IMR-90 (cell line): ENCODE data around the gene C17orf78. TPM values are rescaled to one million over a fixed set of nuclear protein-coding genes. Genes with fewer than 3 reads are reported as not detected.
A peak's percentile ranks its signal among the peaks of the same experiment; 100 is the strongest.

Source experiments
- ATAC-seq: fragments of 200-7000 bp; cut with Tn5 transposase; 2 replicates; pipeline ENCODE4 v1.9.1; 2020; ENCODE audit warnings: low read depth, mild to moderate bottlenecking, moderate library complexity
- BruUV-seq: library from RNA; stranded (reverse); fragments of 400-500 nt; replicated peaks from 2 replicates; lab custom pipeline; 2021; lab: Mats Ljungman, UMichigan
- CTCF ChIA-PET: fragments of 300-600 bp; formaldehyde crosslinking; extraction: SDS; loops from one replicate; lab custom pipeline; 2021; ENCODE audit warnings: antibody characterized with exemption; lab: Yijun Ruan, JAX
- POLR2A ChIA-PET: fragments of 300-600 bp; sonication (Branson Sonifier 250); formaldehyde crosslinking; loops from one replicate; lab custom pipeline; 2022; ENCODE audit warnings: antibody characterized with exemption; ENCODE audit not compliant: unreplicated experiment; lab: Charles Lee
- DNase-seq: peaks from one replicate; pipeline ENCODE4 v3.0.0; 2013
- H2AFZ ChIP-seq: replicated peaks from 2 replicates; pipeline ENCODE3; 2013; ENCODE audit warnings: low read length, mild to moderate bottlenecking; ENCODE audit not compliant: poor library complexity
- H2AK5ac ChIP-seq: 2 replicates; pipeline ENCODE4 v1.6.1; 2013; ENCODE audit warnings: low read depth, low read length, inconsistent platforms
- H2AK9ac ChIP-seq: replicated peaks from 2 replicates; pipeline ENCODE3; 2013; ENCODE audit warnings: mild to moderate bottlenecking, low read depth, low read length, moderate library complexity; ENCODE audit not compliant: poor library complexity
- H2BK120ac ChIP-seq: 2 replicates; pipeline ENCODE4 v1.6.1; 2013; ENCODE audit warnings: low read depth, low read length, inconsistent platforms
- H2BK15ac ChIP-seq: 3 replicates; pipeline ENCODE4 v1.6.1; 2013; ENCODE audit warnings: low read depth, low read length, inconsistent platforms
- H2BK20ac ChIP-seq: 2 replicates; pipeline ENCODE4 v1.6.1; 2013; ENCODE audit warnings: low read depth, mild to moderate bottlenecking, inconsistent platforms, low read length, moderate library complexity
- H2BK5ac ChIP-seq: 2 replicates; pipeline ENCODE4 v1.6.1; 2013; ENCODE audit warnings: mild to moderate bottlenecking, low read depth, low read length, inconsistent platforms; ENCODE audit not compliant: poor library complexity, severe bottlenecking
- H3K14ac ChIP-seq: replicated peaks from 2 replicates; pipeline ENCODE4 v1.6.1; 2013; ENCODE audit warnings: low read depth, low read length, inconsistent platforms
- H3K18ac ChIP-seq: 2 replicates; pipeline ENCODE4 v1.6.1; 2013; ENCODE audit warnings: low read depth, low read length, control low read depth
- H3K23ac ChIP-seq: 2 replicates; pipeline ENCODE4 v1.6.1; 2013; ENCODE audit warnings: low read depth, low read length, inconsistent platforms
- H3K27ac ChIP-seq: 2 replicates; pipeline ENCODE4 v1.5.1; 2013; ENCODE audit warnings: mild to moderate bottlenecking, control low read depth, low read length; ENCODE audit not compliant: insufficient read depth
- H3K27me3 ChIP-seq: 2 replicates; pipeline ENCODE4 v1.6.1; 2013; ENCODE audit warnings: low read length; ENCODE audit not compliant: control insufficient read depth, insufficient read depth
- H3K36me3 ChIP-seq: 2 replicates; pipeline ENCODE4 v1.6.1; 2013; ENCODE audit warnings: low read length, mixed read lengths; ENCODE audit not compliant: control insufficient read depth, insufficient read depth
- H3K4ac ChIP-seq: 2 replicates; pipeline ENCODE4 v1.6.1; 2013; ENCODE audit warnings: low read depth, low read length, inconsistent platforms
- H3K4me1 ChIP-seq: 2 replicates; pipeline ENCODE4 v1.6.1; 2013; ENCODE audit warnings: low read length, mixed read lengths; ENCODE audit not compliant: control insufficient read depth, insufficient read depth
- H3K4me2 ChIP-seq: 2 replicates; pipeline ENCODE4 v1.6.1; 2013; ENCODE audit warnings: low read depth, mild to moderate bottlenecking, control low read depth, low read length, moderate library complexity
- H3K4me3 ChIP-seq: 2 replicates; pipeline ENCODE4 v1.5.1; 2013; ENCODE audit warnings: low read depth, mild to moderate bottlenecking, control low read depth, low read length, moderate library complexity; ENCODE audit not compliant: insufficient read depth
- H3K56ac ChIP-seq: 2 replicates; pipeline ENCODE4 v1.6.1; 2013; ENCODE audit warnings: low read length, inconsistent platforms; ENCODE audit not compliant: insufficient read depth; ENCODE audit errors: extremely low read depth
- H3K79me1 ChIP-seq, 2 experiments: 2 replicates each; pipeline ENCODE4 v1.6.1; 2013; ENCODE audit warnings: low read length in 2 of 2, inconsistent platforms in 1 of 2, low read depth in 1 of 2
- H3K9ac ChIP-seq: 2 replicates; pipeline ENCODE4 v1.6.1; 2013; ENCODE audit warnings: low read depth, low read length, control low read depth
- H3K9me1 ChIP-seq: 2 replicates; pipeline ENCODE4 v1.6.1; 2013; ENCODE audit warnings: low read length, inconsistent platforms; ENCODE audit not compliant: insufficient read depth
- H3K9me3 ChIP-seq: 2 replicates; pipeline ENCODE4 v1.6.1; 2013; ENCODE audit warnings: low read length; ENCODE audit not compliant: control insufficient read depth, insufficient read depth
- H4K20me1 ChIP-seq: 2 replicates; pipeline ENCODE4 v1.6.1; 2013; ENCODE audit warnings: low read length, inconsistent platforms; ENCODE audit not compliant: insufficient read depth
- H4K5ac ChIP-seq: 2 replicates; pipeline ENCODE4 v1.6.1; 2013; ENCODE audit warnings: mild to moderate bottlenecking, low read depth, low read length, control low read depth
- H4K8ac ChIP-seq, 2 experiments: 2 replicates each; pipeline ENCODE4 v1.6.1; 2013; ENCODE audit warnings: low read depth in 2 of 2, low read length in 2 of 2, control low read depth in 1 of 2, inconsistent platforms in 1 of 2
- H4K91ac ChIP-seq: 2 replicates; pipeline ENCODE4 v1.6.1; 2013; ENCODE audit warnings: low read depth, low read length, inconsistent platforms; ENCODE audit not compliant: insufficient read depth
- CEBPB ChIP-seq: IDR thresholded peaks from 2 replicates; pipeline ENCODE4 v1.6.1; 2012; ENCODE audit warnings: low read depth, low read length, improper control_type of control experiment
- CHD1 ChIP-seq: IDR thresholded peaks from 2 replicates; pipeline ENCODE4 v1.6.1; 2012; ENCODE audit warnings: low read depth, low read length, improper control_type of control experiment
- MAFK ChIP-seq: IDR thresholded peaks from 2 replicates; pipeline ENCODE4 v1.6.1; 2012; ENCODE audit warnings: low read depth, low read length, improper control_type of control experiment
- MAZ ChIP-seq: IDR thresholded peaks from 2 replicates; pipeline ENCODE4 v1.6.1; 2012; ENCODE audit warnings: low read depth, mild to moderate bottlenecking, low read length, improper control_type of control experiment, moderate library complexity, borderline replicate concordance
- NFE2L2 ChIP-seq: fragments of 150-350 bp; IDR thresholded peaks from 2 replicates; pipeline ENCODE4 v1.6.1; 2016; ENCODE audit warnings: low read depth, mild to moderate bottlenecking, low read length
- RFX5 ChIP-seq: IDR thresholded peaks from 2 replicates; pipeline ENCODE4 v1.8.0; 2012; ENCODE audit warnings: low read depth, mild to moderate bottlenecking, low read length, moderate library complexity
- WGBS, 2 experiments: methylation state at CpG; one replicate each; pipeline versions ENCODE4 v1.1.5 to v1.1.7; 2013; ENCODE audit warnings: missing lambda C conversion rate in 2 of 2; ENCODE audit not compliant: insufficient read length in 1 of 2; ENCODE audit errors: extremely low coverage in 2 of 2; 5-methylcytosine and 5-hydroxymethylcytosine counted together
- dilution Hi-C: fragments of 300-500 bp; cut with HindIII; formaldehyde crosslinking; loops from one replicate; pipeline ENCODE4 v1.14.3; 2018; ENCODE audit warnings: low sequenced_read_pairs; ENCODE audit not compliant: unreplicated experiment
- in situ Hi-C: fragments of 300-500 bp; cut with MboI; formaldehyde crosslinking; loops from 3 replicates; pipeline ENCODE4 v1.14.3; 2019; ENCODE audit warnings: low sequenced_read_pairs, inconsistent platforms, mixed read lengths
- intact Hi-C: fragments of 100-400 bp; cut with micrococcal nuclease; formaldehyde crosslinking; loops from 2 replicates; pipeline ENCODE4 v1.10.0; 2022
- polyA plus RNA-seq, 3 experiments: library from polyadenylated mRNA; depleted of rRNA; stranded (reverse); fragments of >200 nt; gene quantifications; 2 replicates each; pipeline ENCODE4 v1.2.3, GENCODE V29; 2012; ENCODE audit warnings: low replicate concordance in 1 of 3
- total RNA-seq: library from RNA; depleted of rRNA; stranded (reverse); fragments of >200 nt; gene quantifications from 2 replicates; pipeline ENCODE4 v1.2.3, GENCODE V29; 2012

C17orf78 gene
- total and polyA plus RNA-seq, 2 of the 4 experiments (the other 2 are of a cell fraction), result not detected

- Histone ChIP-seq H2BK5ac (no peak overlapping the region), H4K5ac (no peak overlapping the region), H3K18ac (no peak overlapping the region), H2AFZ (no peak overlapping the region), H3K9me3 (no peaks in the 10 kb centered on the region), H2BK15ac (no peak overlapping the region), H2BK120ac (no peak overlapping the region), H4K8ac (no peak overlapping the region), H3K4me2 (no peak overlapping the region), H3K4me1 (peaks cover 5% of the 10 kb centered on the region), H4K20me1 (no peaks in the 10 kb centered on the region; the same call in 1 of the 2 replicates), H2AK5ac (peak overlapping the region; percentile 55; the same call in 1 of the 2 replicates), H2AK9ac (no peak overlapping the region), H3K27me3 (no peaks in the 10 kb centered on the region), H4K91ac (no peak overlapping the region), H3K36me3 (no peaks in the 10 kb centered on the region), H3K9ac (no peak overlapping the region), H3K56ac (no peak overlapping the region), H2BK20ac (no peak overlapping the region), H3K9me1 (0 out of 2 replicates have a peak, but pooled peaks cover 3% of the 10 kb centered on the region), H3K23ac (no peak overlapping the region), H3K27ac (no peak overlapping the region), H3K4ac (no peak overlapping the region), H3K14ac (no peak overlapping the region), H3K4me3 (no peak overlapping the region), H3K79me1 (peaks cover 4 to 27% of the 10 kb centered on the region in 2 experiments; a peak in 3 of 4 replicates)
- WGBS, 2 experiments, result no CpG with 5 or more reads among the region's 3 CpGs
- dilution Hi-C loops, result no loop called here
- intact Hi-C loops, result no loop called here
- BruUV-seq, result no TSS peak
- CTCF ChIA-PET, result interaction anchor here (1.8 kb wide), 1 partner anchor 12 kb away, joined by 10 read pairs; no protein-coding TSS in a partner anchor
- DNase-seq, result peak; percentile 25
- POLR2A ChIA-PET, result interaction anchor here (0.6 kb wide), 1 partner anchor 233 kb away, joined by 16 read pairs; no protein-coding TSS in a partner anchor
- ATAC-seq, result no peak
- TF ChIP-seq MAFK (no peak), CEBPB (peak; percentile 64), MAZ (no peak), NFE2L2 (no peak), RFX5 (no peak), CHD1 (no peak)
- in situ Hi-C loops, result no loop called here
Observed at GRCh38 chr17:37360632-37361031, 15.2 kb upstream of the C17orf78 start.
